NCI-H69 (cell line): ENCODE measurements around the gene ARHGAP26.
"Not testable (repeated sequence)": the region's sequence is repeated elsewhere in the genome, so short reads cannot be mapped to it uniquely, and the experiment has no call there.

Experiments
- DNase-seq: peaks from one replicate; lab custom pipeline; 2025; lab: John Stamatoyannopoulos, UW

Gene ARHGAP26

DNA sequence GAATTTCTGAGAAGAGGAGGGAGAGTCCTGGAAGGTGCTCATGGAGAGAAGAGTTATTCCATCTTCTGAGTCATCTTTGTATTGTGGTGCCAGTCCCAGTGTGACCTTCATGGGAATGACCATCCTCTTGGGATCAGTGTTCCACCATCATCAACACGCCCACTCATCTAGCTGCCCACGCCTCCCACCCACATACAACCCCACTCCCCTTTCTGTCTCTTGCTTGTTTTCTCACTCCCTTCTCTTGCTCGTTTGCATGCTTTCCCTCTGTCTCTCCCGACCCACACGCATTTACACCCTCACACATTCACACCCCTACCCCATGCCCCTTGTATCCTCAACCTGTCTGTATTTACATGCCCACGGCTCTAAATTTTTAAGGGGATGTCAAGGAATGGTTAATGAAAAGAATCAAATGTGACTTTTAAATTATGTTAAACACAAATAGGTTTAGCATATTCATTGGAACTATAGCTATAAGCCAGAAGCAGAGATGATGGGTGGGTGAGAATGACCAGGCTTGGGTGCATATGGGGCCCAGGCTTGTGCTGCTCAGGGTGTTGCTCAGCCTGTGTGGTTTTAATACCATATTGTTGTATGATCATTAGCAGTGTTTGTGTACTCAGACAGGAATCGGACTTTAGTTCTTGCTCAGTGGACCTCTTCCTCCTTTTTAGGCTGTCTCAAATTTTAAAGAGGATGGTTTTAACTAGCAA is 160.4 kb downstream of the ARHGAP26 start:
- no peak for DNase-seq

DNA sequence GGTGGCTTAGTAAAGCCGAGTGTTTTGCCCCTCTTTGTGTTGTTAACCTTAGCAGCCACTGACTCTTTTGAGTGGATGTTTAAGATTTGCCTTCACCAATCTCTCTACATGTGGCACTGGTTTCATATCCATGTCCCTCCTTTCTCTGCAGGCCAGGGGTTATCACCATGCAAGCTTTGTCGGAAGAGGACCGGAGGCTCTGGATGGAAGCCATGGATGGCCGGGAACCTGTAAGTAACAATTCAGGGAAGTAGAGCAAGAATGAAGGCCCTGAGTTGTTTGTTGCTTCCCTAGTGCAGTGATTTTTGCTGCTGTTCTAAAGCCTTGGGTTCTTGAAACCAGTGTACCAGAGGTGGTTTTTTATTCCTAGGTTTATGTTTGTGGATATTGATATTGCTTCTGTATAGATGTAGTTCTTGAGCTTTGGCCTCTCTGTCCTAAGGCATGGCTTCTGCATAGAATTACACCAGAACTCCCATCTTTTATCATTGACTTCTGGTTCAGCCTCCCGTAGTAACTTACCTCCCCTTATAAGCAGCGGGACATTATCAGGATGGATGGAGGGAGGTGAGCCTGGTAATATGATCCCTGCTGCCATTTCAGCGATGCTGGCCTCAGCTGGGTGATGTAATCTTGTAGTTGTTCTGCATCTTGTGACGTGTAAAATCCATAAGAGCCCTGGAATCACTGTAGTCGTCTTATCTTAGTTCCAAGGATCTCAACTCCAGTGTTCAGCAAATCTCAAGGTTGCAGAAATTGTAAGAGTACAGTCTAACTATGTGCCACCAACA is 161.9 kb downstream of the ARHGAP26 start:
- DNase-seq: peak; percentile 64

DNA sequence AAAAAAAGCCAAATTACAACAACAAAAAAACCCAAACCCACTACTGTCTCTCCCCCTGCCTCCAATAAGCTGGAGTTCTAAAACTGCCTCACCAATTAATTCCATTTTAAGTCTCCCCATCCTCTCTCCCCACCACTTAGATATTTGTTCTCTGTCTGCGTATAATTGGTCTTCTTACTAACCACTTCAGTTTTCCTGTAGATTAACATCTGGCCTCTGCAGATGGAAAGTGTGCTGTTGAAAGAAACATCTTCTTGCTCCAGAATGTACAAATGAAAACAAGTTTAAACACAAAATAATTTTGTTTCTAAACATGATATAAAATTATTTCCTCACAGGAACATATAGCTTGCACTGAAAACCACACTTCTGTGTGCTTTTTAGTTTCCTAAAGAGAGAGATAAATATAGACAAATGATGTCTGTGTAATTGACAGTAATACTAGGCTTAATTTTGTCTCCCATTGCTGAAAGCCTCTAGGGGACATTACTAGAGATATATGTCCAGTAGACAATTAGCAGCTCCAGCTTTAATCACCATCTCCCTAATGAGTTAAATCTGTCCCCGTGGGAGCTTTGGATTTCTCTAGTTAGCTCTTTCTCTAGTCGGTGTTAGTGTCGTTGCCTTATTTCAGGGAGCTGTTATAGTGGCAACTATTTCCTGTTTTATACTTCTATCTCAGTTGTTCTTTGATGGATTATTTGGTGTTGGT is 164.0 kb downstream of the ARHGAP26 start:
- DNase-seq: peak; percentile 98

DNA sequence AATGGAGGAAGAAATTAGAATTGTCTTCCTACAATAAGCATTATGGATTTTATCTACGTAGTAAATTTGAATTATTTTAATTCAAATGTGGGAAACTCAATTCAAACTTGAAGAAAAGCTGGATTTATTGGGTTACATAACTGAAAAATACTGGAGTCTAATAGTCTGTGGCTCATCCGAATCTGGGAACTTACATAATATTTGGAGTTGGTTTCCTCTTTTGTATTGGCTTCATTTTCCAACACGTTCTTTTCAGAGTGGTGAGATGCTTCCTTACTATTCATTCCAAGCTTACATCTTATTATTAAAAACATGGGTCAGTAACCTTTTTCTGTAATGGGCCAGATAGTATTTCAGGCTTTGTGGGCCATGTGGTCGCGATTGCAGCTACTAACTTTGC is 164.8 kb downstream of the ARHGAP26 start:
- peak; percentile 68 for DNase-seq

DNA sequence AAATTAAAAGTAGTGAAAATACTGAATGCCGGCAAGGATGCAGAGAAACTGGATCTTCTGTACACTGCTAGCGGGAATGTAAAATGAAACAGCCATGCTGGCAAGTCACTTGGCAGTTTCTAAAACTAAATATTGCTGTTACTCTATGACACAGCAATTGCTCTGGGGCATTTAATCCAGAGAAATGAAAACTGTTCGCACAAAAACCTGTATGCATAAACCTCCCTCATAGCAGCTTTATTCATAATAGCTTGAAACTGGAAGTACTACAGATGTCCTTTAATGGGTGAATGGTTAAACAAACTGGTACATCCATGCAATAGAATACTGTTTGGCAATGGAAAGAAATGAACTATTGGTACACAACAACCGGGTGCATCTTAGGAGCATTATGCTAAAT is 167.2 kb downstream of the ARHGAP26 start:
- peak; percentile 53 for DNase-seq

DNA sequence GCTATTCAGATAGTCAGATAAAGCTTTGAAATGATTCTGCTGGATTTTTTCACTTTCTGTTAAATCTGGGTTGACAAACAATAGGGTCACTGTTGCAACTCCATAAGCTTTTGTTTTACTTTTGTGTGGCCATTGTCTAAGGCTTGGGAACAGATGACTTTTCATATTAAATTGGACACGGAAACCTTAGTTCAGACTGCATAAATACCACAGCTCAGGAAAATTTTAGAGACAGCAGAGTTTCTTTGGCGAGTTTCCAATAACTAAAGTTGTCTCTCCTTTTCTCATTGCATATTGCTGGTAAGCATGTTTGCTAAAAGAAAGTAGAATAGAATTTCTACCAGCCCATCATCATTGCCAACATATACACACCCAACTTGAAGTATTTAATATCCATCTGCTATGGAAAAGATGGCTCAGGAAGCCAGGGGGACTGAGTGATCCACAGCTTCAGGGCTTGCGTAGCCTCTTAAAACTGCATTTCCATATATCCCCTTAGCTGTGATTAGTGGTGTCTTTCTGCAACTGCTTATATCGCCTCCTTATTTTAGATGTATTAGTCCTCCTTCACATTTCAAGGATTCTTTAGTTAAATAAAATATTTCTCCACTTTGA is 168.2 kb downstream of the ARHGAP26 start:
- no peak for DNase-seq

DNA sequence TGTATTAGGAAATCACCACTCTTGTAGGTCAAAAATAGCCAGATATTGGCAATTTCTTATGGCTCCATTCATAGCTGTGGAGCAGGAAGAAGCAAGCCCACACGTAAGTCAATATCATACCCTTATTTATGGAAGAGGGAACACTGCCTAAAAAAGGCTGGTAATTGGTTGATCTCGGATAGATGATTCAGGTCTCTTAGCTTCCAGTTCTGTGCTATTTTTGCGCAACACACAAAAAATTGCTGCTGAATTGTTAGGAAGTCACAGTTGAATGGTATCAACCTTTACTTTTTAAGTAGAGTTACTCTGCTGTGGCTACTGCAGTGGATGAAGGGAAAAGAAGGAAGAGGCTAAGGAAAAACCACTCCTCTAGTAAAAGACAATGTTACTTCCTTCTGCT is 168.8 kb downstream of the ARHGAP26 start:
- DNase-seq: no peak

DNA sequence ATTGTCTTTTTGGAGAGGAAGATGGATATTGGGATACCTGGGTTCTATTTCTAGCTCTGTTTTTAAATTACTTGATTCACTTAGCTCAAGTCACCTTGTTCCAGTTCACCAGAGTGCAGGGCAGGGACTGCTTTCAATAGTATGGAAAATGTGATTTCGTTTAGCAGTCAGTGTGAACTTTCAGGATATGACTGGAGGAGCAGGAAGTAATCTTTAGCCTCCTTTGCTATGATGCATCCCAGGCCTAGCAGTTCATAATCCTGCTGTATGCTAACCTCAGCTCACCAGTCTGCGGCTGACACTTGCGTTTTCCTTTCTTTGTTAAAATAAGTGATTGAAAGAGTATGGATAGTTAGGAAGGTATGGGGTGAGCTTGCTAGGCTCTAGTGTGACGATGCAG is 169.7 kb downstream of the ARHGAP26 start:
- DNase-seq: no peak

DNA sequence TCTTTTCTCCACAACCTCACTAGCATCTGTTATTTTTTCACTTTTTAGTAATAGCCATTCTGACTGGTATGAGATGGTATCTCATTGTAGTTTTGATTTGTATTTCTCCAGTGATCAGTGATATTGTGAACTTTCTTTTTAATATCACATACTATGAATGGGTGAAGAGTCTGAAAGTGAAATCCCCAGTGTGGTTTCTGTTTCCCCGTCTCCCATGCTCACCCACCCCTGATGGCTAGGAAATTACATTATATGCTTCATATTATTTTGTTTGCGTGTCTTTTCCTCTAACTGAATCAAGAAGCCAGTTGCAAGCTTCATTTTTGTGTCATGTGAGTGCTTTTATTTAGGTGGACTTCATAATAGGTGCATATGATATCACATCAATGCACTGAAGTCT is 171.1 kb downstream of the ARHGAP26 start:
- DNase-seq: no peak

DNA sequence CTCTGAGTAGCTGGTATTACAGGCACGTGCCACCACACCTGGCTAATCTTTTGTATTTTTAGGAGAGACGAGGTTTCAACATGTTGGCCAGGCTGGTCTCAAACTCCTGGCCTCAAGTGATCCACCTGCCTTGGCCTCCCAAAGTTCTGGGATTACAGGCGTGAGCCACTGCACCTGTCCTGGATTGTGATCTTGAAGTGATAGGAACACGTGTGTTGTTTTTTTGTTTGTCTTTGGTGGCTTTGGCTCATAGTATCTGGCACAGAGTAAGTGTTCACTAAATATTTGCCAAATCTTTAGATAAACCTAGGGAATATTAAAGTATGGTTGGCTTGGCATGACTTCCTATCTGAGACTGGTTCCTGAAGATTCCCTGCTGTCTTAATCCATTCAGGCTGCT is 172.7 kb downstream of the ARHGAP26 start:
- no peak for DNase-seq

DNA sequence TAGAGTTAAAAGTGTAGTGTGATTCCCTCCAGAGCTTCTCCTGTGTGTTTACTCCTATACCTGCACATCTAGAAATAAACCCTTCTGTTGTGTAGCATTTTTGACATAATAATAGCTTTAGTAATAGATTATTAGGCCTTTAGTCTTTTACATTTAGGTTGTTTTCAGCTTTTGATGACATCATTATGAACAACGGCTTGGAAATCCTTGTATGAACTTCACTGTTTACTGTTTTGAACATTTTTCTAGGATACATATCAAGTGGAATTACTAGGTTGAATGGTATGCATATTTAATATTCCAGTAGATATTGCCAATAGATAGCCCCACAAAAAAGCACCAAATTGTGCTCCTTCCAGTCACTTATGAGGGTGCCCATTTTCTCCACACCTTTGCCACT is 174.0 kb downstream of the ARHGAP26 start:
- DNase-seq: no peak

DNA sequence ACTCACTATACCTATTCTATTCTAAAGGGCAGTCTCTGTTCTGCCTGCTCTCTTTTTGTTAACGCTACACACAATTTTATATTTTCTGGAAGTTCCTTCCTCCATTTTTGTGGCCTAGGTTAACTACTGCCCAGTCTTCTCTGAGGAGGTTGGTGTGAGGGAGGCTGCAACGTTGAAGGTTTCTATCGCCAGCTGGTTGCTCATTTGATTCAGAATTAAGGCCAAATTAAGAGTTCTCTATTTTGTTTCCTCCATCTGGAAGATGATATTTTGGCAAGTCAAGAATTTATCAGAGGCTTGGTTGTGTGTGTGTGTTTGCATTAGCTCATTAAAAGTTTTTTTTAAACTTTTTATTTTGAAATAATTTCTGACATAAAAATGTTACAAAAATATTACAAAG is 175.1 kb downstream of the ARHGAP26 start:
- DNase-seq: no peak

DNA sequence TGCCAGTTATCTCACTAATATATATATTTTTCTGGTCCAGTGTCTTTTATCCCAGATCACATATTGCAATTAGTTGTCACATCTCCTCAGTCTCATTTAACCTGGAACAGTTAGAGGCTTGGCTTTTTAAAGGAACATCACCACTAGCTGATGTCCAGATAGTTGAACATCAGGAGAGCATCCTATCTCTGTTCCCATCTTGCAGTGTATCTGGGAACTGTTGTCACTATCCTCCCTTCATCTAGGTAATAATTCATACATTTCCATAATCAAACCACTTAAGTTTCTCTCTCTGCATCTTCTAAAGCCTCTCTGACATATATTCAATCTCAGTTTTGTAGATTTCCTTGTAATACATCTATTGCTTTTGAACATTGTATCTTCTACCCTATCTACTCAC is 175.7 kb downstream of the ARHGAP26 start:
- DNase-seq: no peak

DNA sequence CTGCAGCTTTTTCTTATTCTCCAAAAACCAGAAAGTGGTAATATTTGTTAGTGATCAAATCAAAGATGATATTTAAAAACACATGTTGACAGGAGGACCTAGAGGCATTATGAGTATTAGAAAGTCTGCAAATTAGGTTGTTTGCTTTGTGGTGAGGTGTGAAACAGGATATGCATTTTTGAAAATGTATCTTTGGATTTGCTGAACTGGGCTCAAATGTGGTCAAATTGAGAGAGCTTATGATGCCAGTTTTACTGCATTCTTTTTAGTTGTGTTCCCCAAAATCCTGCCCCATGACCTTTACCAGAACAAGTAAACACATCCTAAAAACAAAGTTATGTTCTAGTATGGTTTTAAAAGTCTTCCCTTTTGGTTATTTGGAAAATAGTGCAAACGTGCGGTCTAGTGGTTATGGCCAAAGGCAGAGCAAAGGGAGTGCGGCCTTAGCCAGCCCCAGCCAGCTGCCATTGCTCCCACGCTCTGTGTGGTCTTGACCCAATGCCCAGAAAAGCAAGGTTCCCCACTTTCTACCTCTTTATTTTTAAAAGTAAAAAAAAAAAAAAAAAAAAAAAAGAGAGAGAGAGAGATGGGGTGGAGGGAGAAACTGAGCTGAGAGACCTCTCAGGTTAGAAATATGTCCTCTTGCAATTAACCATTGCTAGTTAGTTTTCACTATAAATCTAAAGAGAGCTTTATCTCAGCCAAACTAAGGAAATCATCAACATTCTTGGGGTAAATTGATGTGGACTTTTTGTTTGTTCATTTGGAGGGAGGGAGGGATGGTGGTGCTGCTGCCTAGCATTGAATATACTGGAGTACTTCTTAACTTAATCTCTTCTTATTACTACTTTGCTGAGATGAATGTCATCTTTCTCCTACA is 176.6 kb downstream of the ARHGAP26 start:
- DNase-seq: no peak

DNA sequence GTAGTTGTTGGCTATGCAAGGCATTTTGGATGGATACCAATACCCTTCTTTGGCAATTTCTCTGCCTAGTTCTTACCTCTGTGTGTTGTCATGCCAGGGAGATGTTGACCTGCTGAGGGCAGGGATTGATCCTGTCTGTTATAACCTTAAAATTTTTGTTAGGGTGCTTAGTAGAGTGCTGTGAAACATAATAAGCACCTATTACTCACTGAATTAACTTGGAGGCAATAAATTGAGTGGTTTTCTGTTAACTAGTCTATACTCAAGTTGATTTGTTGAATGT is 177.2 kb downstream of the ARHGAP26 start:
- DNase-seq: no peak

DNA sequence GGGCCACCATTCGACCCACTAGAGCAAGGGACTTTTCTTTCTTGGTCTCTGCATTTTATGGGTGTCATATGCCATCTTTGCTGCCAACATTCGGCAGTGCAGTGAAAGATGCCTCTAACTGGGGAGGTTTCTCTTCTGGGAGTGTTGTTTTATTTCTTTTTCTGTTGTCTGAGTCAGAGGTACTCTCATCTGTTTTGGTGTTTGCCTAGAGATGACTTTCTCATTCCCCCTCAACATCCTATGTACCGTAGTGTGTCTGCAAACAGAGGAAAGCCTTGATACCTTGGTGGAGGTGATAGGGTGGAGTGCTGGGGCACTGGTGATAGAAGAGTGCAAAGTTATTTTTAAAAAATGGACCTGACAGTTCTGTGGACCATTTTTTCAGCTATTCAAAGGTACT is 182.1 kb downstream of the ARHGAP26 start:
- no peak for DNase-seq

DNA sequence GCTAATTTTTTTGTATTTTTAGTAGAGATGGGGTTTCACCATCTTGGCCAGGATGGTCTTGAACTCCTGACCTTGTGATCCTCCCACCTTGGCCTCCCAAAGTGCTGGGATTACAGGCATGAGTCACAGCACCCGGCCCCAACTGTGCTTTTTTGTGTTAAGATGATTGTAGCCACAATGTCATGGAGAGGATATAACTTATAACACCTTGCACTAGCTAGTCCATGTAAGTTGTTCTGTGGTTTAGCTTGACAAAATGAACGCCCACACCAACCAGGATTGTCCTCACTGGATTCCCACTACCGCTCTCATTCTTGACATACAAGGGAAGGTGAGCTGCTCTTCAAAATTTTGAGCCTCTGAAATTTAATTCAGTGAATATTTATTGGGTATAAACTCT is 182.7 kb downstream of the ARHGAP26 start:
- not testable (repeated sequence) for DNase-seq

DNA sequence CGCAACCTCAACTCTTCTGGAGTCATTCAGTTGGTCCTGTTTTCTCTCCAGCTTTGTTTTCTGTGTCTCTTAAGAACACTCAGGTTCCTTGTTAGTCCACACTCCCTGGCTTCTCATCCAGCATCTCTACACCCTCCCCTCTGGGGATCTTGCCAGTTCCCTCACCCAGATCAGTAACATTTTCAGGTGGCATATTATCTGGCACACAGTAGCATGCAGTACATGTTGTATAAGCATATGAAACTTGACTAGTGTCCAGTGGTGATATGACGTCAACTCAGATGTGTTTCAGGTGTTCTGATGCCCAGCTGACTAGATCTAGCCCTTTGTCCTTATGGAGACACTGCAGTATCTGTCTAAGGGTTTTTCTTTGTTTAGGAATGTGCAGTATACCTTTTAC is 184.3 kb downstream of the ARHGAP26 start:
- no peak for DNase-seq

DNA sequence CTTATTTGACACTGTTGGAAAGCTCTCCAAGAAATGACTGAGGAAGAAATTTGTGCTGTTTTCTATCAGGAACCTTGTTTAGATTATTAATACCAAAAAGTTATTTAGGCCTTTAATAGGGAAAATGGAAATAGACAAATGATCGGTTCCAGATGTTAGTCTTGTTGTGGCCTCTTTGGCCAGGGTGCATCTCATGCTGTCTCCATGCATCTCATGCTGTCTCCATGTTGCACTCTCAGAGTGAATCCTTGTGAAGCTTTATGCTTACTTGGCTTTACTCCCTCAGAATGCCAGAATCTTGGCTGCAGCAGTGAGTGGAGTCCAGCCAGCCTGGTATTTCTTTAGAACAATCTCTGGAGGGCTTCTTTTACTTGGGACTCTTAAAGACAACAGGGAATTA is 185.5 kb downstream of the ARHGAP26 start:
- DNase-seq: no peak

DNA sequence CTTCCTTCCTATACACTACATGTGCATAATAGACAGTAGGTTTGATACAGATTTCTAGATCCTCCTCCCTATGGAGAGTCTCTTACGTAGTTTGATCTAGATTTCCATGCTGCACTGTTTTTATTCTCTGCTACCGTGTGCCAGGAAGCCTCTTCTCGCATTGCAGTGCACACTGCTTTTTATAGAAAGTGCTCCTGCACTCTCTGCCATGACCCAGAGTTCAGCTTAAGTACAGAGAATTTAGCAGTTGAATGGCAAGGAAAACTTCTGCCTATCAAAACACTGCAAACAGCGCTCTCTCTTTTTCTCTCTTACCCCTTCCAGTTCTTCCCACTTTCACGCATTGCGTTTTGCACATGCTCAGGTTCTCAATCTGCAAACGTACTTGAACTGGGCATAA is 187.4 kb downstream of the ARHGAP26 start:
- DNase-seq: no peak

DNA sequence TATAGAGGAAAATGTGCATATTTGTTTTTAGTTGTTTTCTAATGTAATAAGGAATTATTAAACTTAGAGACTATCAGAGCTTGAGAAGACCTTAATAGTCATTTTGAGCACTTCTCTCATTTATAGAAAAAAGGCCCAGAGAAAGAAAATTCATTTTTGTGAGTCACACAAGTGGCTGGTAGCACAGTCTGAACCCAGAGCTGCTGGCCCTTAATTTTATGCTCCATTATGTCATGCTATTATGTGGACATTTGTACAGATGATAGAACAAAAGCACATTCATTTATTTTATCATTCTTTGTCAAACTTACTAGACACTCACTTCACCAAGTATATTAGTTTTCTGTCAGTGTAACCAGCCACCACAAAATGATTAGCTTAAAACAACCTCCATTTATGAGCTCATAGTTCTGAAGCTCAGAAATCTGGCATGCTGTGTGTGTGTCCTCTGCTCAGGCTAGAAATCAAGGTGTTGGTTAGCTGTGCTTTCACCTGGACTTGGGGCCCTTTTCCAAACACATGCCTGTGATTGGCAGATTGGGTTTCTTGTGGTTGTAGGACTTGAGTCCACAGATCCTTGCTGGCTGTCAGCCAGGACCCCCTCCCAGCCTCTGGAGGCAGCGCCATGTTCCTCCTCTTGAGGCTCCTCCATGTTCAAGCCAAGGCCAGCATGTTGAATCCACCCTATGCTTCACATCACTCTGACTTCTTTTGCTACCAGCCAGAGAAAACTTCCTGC is 188.9 kb downstream of the ARHGAP26 start:
- DNase-seq: no peak
